Loucy (cell line): Measurements from ENCODE around the gene ASTN2.

ENCODE experiments used
- H2AFZ ChIP-seq: fragments of 200-600 bp; sonication (generic); 2 replicates; pipeline ENCODE4 v1.6.0; 2016; ENCODE audit warnings: antibody characterized with exemption, mild to moderate bottlenecking, low read length, moderate library complexity
- H3F3A ChIP-seq: fragments of 200-600 bp; 2 replicates; pipeline ENCODE4 v1.6.0; 2016; ENCODE audit warnings: antibody characterized with exemption, low read depth, mild to moderate bottlenecking
- H3K27me3 ChIP-seq: fragments of 200-600 bp; sonication (generic); 2 replicates; pipeline ENCODE4 v1.6.1; 2014; ENCODE audit warnings: low read length, mild to moderate bottlenecking; ENCODE audit not compliant: insufficient read depth, poor library complexity, severe bottlenecking
- H3K36me3 ChIP-seq: fragments of 200-600 bp; sonication (generic); 2 replicates; pipeline ENCODE4 v1.6.1; 2016; ENCODE audit warnings: low read length; ENCODE audit not compliant: insufficient read depth
- H3K4me1 ChIP-seq: fragments of 200-600 bp; sonication (generic); 2 replicates; pipeline ENCODE4 v1.5.1; 2014; ENCODE audit warnings: low read length, mild to moderate bottlenecking; ENCODE audit not compliant: insufficient read depth, poor library complexity, severe bottlenecking
- H3K4me2 ChIP-seq: fragments of 200-600 bp; sonication (generic); 2 replicates; pipeline ENCODE4 v1.6.0; 2014; ENCODE audit warnings: antibody characterized with exemption, low read length, low read depth, mild to moderate bottlenecking; ENCODE audit not compliant: poor library complexity, severe bottlenecking
- H3K4me3 ChIP-seq: fragments of 200-600 bp; sonication (generic); 2 replicates; pipeline ENCODE4 v1.5.1; 2014; ENCODE audit warnings: low read length, mild to moderate bottlenecking, mixed read lengths; ENCODE audit not compliant: poor library complexity, severe bottlenecking
- H3K79me2 ChIP-seq: fragments of 200-600 bp; sonication (generic); 2 replicates; pipeline ENCODE4 v1.6.1; 2014; ENCODE audit warnings: low read length; ENCODE audit not compliant: insufficient read depth
- H3K9ac ChIP-seq: fragments of 200-600 bp; sonication (generic); 2 replicates; pipeline ENCODE4 v1.6.0; 2014; ENCODE audit warnings: mild to moderate bottlenecking, low read depth, low read length, moderate library complexity; ENCODE audit not compliant: poor library complexity, severe bottlenecking
- H3K9me2 ChIP-seq: fragments of 200-600 bp; sonication (generic); replicated peaks from 2 replicates; pipeline ENCODE4 v1.6.1; 2016; ENCODE audit warnings: low read depth, low read length, mixed read lengths
- H3K9me3 ChIP-seq: fragments of 200-600 bp; sonication (generic); 2 replicates; pipeline ENCODE4 v1.6.1; 2014; ENCODE audit warnings: mild to moderate bottlenecking, antibody characterized with exemption, low read length, low read depth; ENCODE audit not compliant: insufficient read depth
- H4K20me1 ChIP-seq: fragments of 200-600 bp; sonication (generic); 2 replicates; pipeline ENCODE4 v1.6.0; 2014; ENCODE audit warnings: antibody characterized with exemption, low read length, mild to moderate bottlenecking; ENCODE audit not compliant: insufficient read depth, poor library complexity, severe bottlenecking
- CTCF ChIP-seq: fragments of 200-600 bp; sonication (generic); conservative IDR thresholded peaks from 2 replicates; pipeline ENCODE4 v1.5.1; 2014; ENCODE audit warnings: mild to moderate bottlenecking, antibody characterized with exemption, low read length
- EZH2phosphoT487 ChIP-seq: fragments of 200-600 bp; IDR thresholded peaks from 2 replicates; pipeline ENCODE4 v1.6.1; 2018; ENCODE audit warnings: antibody characterized with exemption, mild to moderate bottlenecking, moderate library complexity, borderline replicate concordance

The ASTN2 gene

GRCh38 chr9:117363006-117363405 lies 51.9 kb downstream of the ASTN2 start:
- no peaks in the 10 kb centered on the region; the same call in 1 of the 2 replicates for H3K9me3 ChIP-seq
- H2AFZ ChIP-seq = no peak overlapping the region
- H4K20me1 ChIP-seq = no peaks in the 10 kb centered on the region
- H3K79me2 ChIP-seq = no peaks in the 10 kb centered on the region
- no peaks in the 10 kb centered on the region for H3K9me2 ChIP-seq
- TF ChIP-seq EZH2phosphoT487 = no peak
- no peak for TF ChIP-seq CTCF
- H3K9ac ChIP-seq = no peak overlapping the region
- H3K4me2 ChIP-seq = no peak overlapping the region
- no peaks in the 10 kb centered on the region for H3K27me3 ChIP-seq
- no peak overlapping the region for H3K4me3 ChIP-seq
- H3K36me3 ChIP-seq = no peaks in the 10 kb centered on the region
- H3K4me1 ChIP-seq = no peaks in the 10 kb centered on the region
- no peaks in the 10 kb centered on the region for H3F3A ChIP-seq

- TF ChIP-seq EZH2phosphoT487 (no peak), CTCF (no peak)
- Histone ChIP-seq H3K9me2 (no peaks in the 10 kb centered on the region), H3K4me3 (no peak overlapping the region)
Observed at GRCh38 chr9:117359910-117360309, 54.9 kb downstream of the ASTN2 start.

GRCh38 chr9:117355542-117355941 lies 59.3 kb downstream of the ASTN2 start:
- TF ChIP-seq CTCF (no peak), EZH2phosphoT487 (no peak)
- 0 out of 2 replicates have a peak, but pooled peaks cover 3% of the 10 kb centered on the region for H3K9me3 ChIP-seq
- no peaks in the 10 kb centered on the region for H4K20me1 ChIP-seq
- H3F3A ChIP-seq = no peaks in the 10 kb centered on the region
- no peak overlapping the region for H3K4me2 ChIP-seq
- H3K79me2 ChIP-seq = no peaks in the 10 kb centered on the region
- no peaks in the 10 kb centered on the region for H3K36me3 ChIP-seq
- no peak overlapping the region for H2AFZ ChIP-seq
- no peak overlapping the region for H3K4me3 ChIP-seq
- H3K4me1 ChIP-seq = no peaks in the 10 kb centered on the region
- no peak overlapping the region for H3K9ac ChIP-seq
- no peaks in the 10 kb centered on the region for H3K27me3 ChIP-seq
- H3K9me2 ChIP-seq = no peaks in the 10 kb centered on the region

More at GRCh38 chr9:117359910-117360309, 54.9 kb downstream of the ASTN2 start:
- no peaks in the 10 kb centered on the region for H3K79me2 ChIP-seq
- no peak overlapping the region for H2AFZ ChIP-seq
- no peak overlapping the region for H3K9ac ChIP-seq
- no peaks in the 10 kb centered on the region for H3K4me1 ChIP-seq
- H3F3A ChIP-seq = no peaks in the 10 kb centered on the region
- H3K9me3 ChIP-seq = no peaks in the 10 kb centered on the region; the same call in 1 of the 2 replicates
- no peaks in the 10 kb centered on the region for H4K20me1 ChIP-seq
- H3K36me3 ChIP-seq = no peaks in the 10 kb centered on the region
- H3K27me3 ChIP-seq = no peaks in the 10 kb centered on the region
- H3K4me2 ChIP-seq = no peak overlapping the region
